Activated CD8-positive, alpha-beta memory T cell treated with anti-CD3 and anti-CD28 coated beads, Interleukin-2, amount 50 U/mL, for 1 hour (primary cell): ENCODE data around the gene VPS13D.

Experiments
- DNase-seq: peaks from one replicate; pipeline ENCODE4 v3.0.0-alpha.2; 2020; ENCODE audit errors: extremely low read depth

The VPS13D gene

DNA sequence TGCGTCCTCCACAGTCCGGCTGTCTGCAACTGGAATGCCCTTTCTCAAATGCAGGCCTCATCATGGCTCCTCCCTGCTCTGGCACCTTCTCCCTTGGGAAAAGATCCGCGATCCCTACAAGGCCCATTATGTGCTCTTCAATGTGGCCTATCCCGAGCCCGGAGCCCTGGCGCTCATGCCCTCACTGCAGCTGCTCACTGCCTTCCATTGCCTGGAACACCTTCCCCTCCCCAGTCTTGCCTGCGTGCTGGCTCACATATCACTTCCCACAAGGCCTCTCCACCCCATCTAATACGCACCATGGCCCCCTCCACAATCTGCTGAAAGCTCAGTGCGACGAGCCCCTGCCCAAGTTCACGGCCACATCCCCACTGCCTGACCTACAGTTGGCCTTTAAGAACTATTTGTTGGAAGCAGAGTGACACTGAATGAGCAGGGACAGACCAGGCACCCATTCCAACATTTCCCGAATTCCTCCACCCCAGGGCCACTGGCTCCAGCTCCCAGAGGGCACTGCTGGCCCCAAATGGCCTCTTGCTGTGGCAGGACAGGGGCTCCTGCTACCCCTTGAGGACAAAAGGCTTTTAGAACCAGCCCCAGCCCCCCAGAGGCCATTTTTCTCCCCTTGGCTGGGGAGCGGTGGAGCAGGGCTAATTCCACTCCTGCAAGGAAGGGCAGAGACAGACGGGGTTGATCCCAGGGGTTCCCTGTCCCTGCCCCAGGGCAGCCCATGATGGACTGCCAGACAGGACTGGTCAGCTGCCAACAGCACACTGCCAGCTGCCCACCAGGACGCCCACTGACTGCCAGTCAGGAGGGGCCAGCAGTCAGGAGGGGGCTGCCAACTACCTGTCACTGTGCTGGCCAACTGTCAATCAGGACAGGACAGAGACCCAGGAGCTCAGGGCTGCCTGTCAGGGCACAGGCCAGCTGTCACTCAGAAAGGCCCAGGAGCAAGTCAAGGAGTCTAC is 323.4 kb downstream of the VPS13D start:
- no peak for DNase-seq

DNA sequence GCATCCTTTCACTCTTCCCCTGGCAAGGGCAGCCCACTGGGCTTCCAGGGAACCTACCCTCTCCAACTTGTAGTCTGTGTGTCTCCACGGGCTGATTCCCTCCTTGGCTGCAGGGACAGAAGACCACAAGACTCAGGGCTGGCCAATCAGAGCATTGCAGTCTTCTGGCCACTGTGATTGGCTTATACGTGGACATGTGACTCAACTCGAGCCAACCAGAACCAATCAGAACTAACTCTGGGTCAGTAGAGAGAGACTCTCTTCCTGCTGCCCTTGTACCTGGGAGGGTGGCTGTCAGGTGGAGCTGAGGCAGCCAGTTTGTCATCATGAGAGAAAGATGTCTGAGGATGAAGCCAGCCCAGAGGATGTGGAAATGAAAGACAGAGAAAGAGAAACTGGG is 324.1 kb downstream of the VPS13D start:
- DNase-seq = no peak

DNA sequence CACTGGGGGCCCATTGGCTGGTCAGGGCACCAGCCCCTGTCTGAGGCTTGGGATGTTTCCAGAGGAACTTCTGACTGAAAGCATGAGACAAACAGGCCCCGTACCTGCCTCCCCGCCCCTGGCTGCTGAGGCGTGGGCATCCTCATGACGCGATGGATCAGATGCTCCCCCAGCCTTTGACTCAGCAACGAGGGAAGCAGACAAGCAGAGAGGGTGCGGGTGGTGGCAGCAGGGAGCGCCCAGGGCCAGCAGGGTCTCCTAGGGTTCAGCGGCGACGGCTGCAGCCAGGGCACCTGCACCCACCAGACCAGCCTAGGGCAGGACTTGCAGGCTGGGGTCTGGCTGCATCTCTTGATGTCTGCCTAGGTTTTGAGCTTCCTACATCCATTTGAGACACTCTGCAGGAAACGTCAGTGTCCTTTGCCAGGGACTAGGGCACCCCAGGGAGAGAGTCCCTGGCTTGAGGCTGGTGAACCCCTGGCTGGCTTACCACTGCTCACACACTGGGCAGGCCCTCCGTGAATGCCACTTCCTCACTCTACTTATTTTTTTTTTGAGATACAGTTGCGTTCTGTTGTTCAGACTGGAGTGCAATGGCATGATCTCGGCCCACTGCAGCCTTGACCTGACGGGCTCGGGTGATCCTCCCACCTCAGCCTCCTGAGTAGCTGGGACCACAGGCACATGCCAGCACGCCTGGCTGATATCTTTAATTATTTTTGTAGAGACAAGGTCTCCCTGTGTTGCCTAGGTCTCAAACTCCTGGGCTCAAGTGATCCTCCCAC is 324.9 kb downstream of the VPS13D start:
- DNase-seq = no peak

DNA sequence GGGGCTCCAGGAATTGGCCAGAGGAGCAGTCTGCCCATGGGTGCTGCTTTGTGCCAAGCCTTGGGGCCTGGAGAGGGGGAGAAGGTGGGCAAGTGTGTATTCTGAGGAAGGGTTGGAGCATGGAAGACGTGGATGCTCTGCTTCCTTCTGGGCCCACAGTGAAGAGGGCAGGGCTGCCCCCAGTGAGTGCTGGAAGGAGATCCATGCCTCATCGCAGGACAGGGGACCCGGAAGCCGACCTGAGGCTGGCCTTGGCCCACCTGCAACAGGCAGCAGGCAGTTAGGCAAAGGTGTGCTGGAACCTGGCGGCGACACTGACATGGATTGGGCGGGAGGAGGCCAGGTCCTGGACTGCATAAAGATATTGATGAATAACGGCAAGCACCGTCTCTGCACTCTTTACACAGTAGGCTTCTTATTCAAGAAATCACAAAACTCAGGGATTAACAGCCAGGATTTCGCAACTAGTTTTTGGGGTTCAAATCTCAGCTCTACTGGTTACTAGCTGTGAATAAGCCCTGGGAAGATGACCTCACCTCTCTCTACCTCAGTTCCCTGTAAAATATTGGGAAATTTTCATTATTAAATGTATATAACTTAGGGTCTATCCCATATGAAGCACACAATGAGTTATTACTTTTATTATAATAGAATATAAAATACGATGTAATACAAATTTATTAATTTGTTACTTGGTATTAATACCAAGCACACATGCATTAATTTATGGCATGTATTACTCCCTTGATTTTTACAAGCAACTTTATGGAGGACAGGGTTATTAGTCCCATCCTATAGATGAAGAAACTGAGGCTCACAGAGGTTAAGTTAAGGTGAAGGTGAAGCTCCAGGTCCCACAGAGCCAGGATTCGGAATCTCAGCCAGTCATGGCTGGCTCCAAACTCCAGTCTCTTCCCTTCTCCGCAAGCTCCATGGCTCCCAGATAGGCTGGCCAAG is 325.9 kb downstream of the VPS13D start:
- DNase-seq = no peak

DNA sequence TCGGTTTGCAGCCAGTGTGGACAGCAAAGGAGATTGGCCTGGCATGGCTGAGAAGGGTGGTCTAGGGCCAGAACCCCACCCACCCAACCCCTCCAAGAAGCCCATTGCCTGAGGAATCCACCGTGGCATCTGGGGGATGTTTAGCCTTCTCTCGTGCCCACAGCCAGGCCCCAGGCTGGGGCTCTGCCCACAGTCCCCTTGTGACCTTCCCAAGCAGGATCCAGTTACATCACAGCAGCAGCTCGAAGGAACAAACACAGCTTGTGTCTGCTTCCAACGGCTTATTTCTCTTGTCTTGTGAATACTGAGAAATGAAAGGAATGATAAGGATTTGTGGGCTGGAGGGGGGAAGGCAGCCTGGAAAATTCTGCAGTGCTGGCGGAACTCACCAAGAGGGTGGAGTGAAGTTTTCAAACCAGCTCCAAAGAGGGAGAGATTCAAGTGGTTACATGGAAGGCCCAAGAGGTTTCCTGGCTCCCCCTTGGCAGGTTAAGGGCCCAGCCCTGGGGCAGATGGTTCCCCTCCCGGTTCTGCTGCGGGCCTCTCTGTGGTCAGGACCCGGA is 326.6 kb downstream of the VPS13D start:
- no peak for DNase-seq

DNA sequence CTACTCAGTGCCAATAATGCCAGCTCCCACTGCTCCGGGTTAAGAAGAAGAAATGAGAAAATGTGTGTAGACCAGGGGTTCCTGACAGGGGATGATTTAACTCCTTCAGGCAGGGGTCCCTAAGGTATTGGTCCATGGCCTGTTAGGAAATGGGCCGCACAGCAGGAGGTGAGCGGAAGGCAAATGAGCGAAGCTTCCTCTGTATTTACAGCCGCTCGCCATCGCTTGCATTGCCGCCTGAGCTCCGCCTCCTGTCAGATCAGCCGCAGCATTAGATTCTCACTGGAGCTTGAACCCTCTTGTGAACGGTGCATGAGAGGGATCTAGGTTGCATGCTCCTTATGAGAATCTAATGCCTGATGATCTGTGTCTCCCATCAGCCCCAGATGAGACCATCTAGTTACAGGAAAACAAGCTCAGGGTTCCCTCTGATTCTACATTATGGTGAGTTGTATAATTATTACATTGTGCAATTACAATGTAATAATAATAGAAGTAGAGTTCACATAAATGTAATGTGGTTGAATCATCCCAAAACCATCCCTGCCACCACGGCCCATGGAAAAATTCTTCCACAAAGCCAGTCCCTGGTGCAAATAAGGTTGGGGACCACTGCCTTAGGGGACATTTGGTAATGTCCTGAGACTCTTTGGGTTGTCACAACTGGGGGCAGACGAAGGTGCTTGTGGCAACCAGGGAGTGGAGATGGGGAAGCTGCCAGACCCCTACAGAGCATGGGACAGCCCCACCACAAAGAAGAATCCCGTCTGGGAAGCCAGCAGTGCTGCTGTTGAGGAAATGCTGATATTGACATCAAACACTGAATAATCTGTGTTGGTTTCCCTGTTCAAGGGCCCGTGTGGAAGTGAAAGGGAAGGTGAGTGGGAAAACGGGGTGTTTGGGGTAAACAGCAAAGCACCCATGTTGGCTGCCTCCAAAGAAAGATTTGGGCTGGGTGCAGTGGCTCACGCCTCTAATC is 327.4 kb downstream of the VPS13D start:
- no peak for DNase-seq

DNA sequence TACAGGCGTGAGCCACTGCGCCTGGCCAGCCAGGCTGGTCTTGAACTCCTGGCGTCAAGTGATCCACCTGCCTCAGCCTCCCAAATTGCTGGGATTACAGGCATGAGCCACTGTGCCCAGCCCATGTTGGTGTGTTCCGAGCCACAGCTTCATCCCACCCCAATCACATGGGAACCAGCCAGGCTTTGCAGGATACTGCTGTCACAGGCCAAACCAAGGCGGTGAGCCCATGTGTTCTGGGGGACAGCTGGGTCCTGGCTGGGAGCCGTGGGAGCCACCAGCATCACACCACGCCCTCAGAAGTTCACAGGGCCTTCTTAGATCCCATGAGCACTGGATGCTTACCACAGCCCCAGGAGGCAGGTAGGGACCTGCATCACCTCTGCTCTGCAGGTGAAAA is 331.3 kb downstream of the VPS13D start:
- DNase-seq = no peak
